HepG2 (cell line): Measurements from ENCODE around the gene ZNF343. TPM values are rescaled to one million over a fixed set of nuclear protein-coding genes. Genes with fewer than 3 reads are reported as not detected.

Experiments used
- ATAC-seq: fragments of 200-7000 bp; cut with Tn5 transposase; 3 replicates; pipeline ENCODE4 v1.9.1; 2020; ENCODE audit warnings: mild to moderate bottlenecking, moderate library complexity
- BruUV-seq: library from RNA; stranded (reverse); fragments of 400-500 nt; replicated peaks from 2 replicates; lab custom pipeline; 2021; lab: Mats Ljungman, UMichigan
- CTCF ChIA-PET: fragments of 300-600 bp; formaldehyde crosslinking; extraction: SDS; loops from one replicate; lab custom pipeline; 2021; ENCODE audit warnings: low total read pairs, inconsistent platforms, low intra/inter-chr PET ratio; lab: Yijun Ruan, JAX
- POLR2A ChIA-PET: fragments of 350-600 bp; sonication (Branson Sonifier 250); formaldehyde crosslinking; loops from one replicate; lab custom pipeline; 2020; ENCODE audit warnings: antibody characterized with exemption, inconsistent platforms; lab: Yijun Ruan, JAX
- DNase-seq: peaks from one replicate; pipeline ENCODE4 v3.0.0-alpha.2; 2015; ENCODE audit warnings: low spot score
- FAIRE-seq: peaks from 3 replicates; lab custom pipeline; 2011; peaks lifted over from hg19 to GRCh38; lab: Jason Lieb, UNC
- H2AFZ ChIP-seq: one replicate; pipeline ENCODE4 v1.6.1; 2011; ENCODE audit warnings: low read length, inconsistent platforms
- H3K27ac ChIP-seq: fragments of 300-600 bp; 3 replicates; pipeline ENCODE4 v1.8.0; 2011; ENCODE audit warnings: mixed run types, mild to moderate bottlenecking, mixed read lengths, low read length, inconsistent platforms; ENCODE audit not compliant: insufficient read depth; ENCODE audit errors: extremely low read length
- H3K27me3 ChIP-seq, 2 experiments: fragments of 200-600 bp in 1 of 2; 2 replicates in 1 of 2; 3 replicates in 1 of 2; pipeline versions ENCODE4 v1.6.0 to v1.8.0; 2011; ENCODE audit warnings: low read length in 2 of 2, mild to moderate bottlenecking in 2 of 2, moderate library complexity in 2 of 2, inconsistent platforms in 1 of 2; ENCODE audit not compliant: insufficient read depth in 2 of 2, control insufficient read depth in 1 of 2
- H3K36me3 ChIP-seq, 2 experiments: fragments of 200-600 bp in 1 of 2; replicated peaks in 1 of 2; 2 replicates in 1 of 2; 3 replicates in 1 of 2; pipeline versions ENCODE4 v1.5.1 to v1.8.0; 2011; ENCODE audit warnings: low read length in 2 of 2, inconsistent platforms in 1 of 2; ENCODE audit not compliant: insufficient read depth in 2 of 2, control insufficient read depth in 1 of 2
- H3K4me1 ChIP-seq: 2 replicates; pipeline ENCODE4 v1.5.1; 2012; ENCODE audit warnings: low read length, inconsistent platforms; ENCODE audit not compliant: insufficient read depth
- H3K4me2 ChIP-seq: 2 replicates; pipeline ENCODE4 v1.6.0; 2011; ENCODE audit warnings: low read depth, low read length, inconsistent platforms
- H3K4me3 ChIP-seq, 3 experiments: fragments of 200-600 bp in 1 of 3; sonication (generic), shearing (Covaris generic) in 1 of 3; replicated peaks in 1 of 3; 2 replicates each; pipeline ENCODE4 v1.5.1; 2011 to 2016; ENCODE audit warnings: low read length in 3 of 3, inconsistent platforms in 2 of 3, low read depth in 2 of 3, mild to moderate bottlenecking in 2 of 3, control low read depth in 1 of 3, mixed read lengths in 1 of 3; ENCODE audit not compliant: insufficient read depth in 1 of 3
- H3K79me2 ChIP-seq: one replicate; pipeline ENCODE4 v1.6.1; 2011; ENCODE audit warnings: low read length, inconsistent platforms; ENCODE audit not compliant: insufficient read depth
- H3K9ac ChIP-seq: 2 replicates; pipeline ENCODE4 v1.6.0; 2011; ENCODE audit warnings: mild to moderate bottlenecking, low read depth, low read length, inconsistent platforms; ENCODE audit not compliant: insufficient read depth
- H3K9me3 ChIP-seq: 2 replicates; pipeline ENCODE4 v1.5.1; 2012; ENCODE audit warnings: mild to moderate bottlenecking, low read length
- H4K20me1 ChIP-seq: 2 replicates; pipeline ENCODE4 v1.6.0; 2011; ENCODE audit warnings: inconsistent platforms, mild to moderate bottlenecking, low read length, moderate library complexity; ENCODE audit not compliant: insufficient read depth
- ARNTL ChIP-seq: sonication (generic); formaldehyde crosslinking; IDR thresholded peaks from 2 replicates; pipeline ENCODE4 v1.4.0; 2020; ENCODE audit warnings: mild to moderate bottlenecking, missing genetic modification reagents
- BRD4 ChIP-seq: sonication (generic); formaldehyde crosslinking; IDR thresholded peaks from 2 replicates; pipeline ENCODE4 v1.4.0; 2020; ENCODE audit warnings: missing genetic modification reagents
- CBX5 ChIP-seq: sonication (generic); formaldehyde crosslinking; IDR thresholded peaks from 2 replicates; pipeline ENCODE4 v1.4.0; 2020; ENCODE audit warnings: missing genetic modification reagents, borderline replicate concordance
- HOXA9 ChIP-seq: sonication (generic); formaldehyde crosslinking; IDR thresholded peaks from 2 replicates; pipeline ENCODE4 v1.8.1; 2022; ENCODE audit warnings: missing genetic modification reagents, mild to moderate bottlenecking, moderate library complexity, borderline replicate concordance
- PAF1 ChIP-seq: IDR thresholded peaks from 2 replicates; pipeline ENCODE4 v1.6.1; 2016; ENCODE audit warnings: missing genetic modification reagents, missing compliant biosample characterization
- ZFP37 ChIP-seq: sonication (generic); formaldehyde crosslinking; IDR thresholded peaks from 2 replicates; pipeline ENCODE4 v1.4.0; 2020; ENCODE audit warnings: missing genetic modification reagents, borderline replicate concordance
- ZNF468 ChIP-seq: sonication (generic); formaldehyde crosslinking; IDR thresholded peaks from 2 replicates; pipeline ENCODE4 v1.8.0; 2022; ENCODE audit warnings: mild to moderate bottlenecking, moderate library complexity, missing genetic modification reagents
- ZNF777 ChIP-seq: sonication (generic); formaldehyde crosslinking; IDR thresholded peaks from 2 replicates; pipeline ENCODE4 v1.4.0; 2020; ENCODE audit warnings: missing genetic modification reagents
- ZNF788 ChIP-seq: sonication (generic); formaldehyde crosslinking; IDR thresholded peaks from 2 replicates; pipeline ENCODE4 v1.5.0; 2020; ENCODE audit warnings: mild to moderate bottlenecking, missing genetic modification reagents, borderline replicate concordance
- WGBS: methylation state at CpG from one replicate; pipeline ENCODE4 v1.1.6; 2017; ENCODE audit warnings: low lambda C conversion rate; 5-methylcytosine and 5-hydroxymethylcytosine counted together
- in situ Hi-C: cut with HindIII; loops from 2 replicates; pipeline ENCODE4 v1.10.0; 2017; ENCODE audit warnings: low pct_unique_long_range_greater_than_20kb; ENCODE audit not compliant: extremely low pct_ligation_motif_present
- intact Hi-C: fragments of 100-400 bp; cut with micrococcal nuclease; formaldehyde crosslinking; loops from one replicate; pipeline ENCODE4 v1.10.0; 2022; ENCODE audit not compliant: unreplicated experiment
- polyA plus RNA-seq, 8 experiments: library from polyadenylated mRNA; depleted of rRNA in 3 of 8; stranded (reverse) in 7 of 8; unstranded in 1 of 8; fragments of >200 nt; fragmentation: Illumina TruSeq in 4 of 8; extraction: Trizol in 4 of 8; gene quantifications; 2 replicates each; pipeline versions ENCODE4 v1.2.1 to v1.2.3, GENCODE V29; 2011 to 2016; ENCODE audit warnings: low read depth in 4 of 8, missing spikeins in 1 of 8, mixed read lengths in 1 of 8; ENCODE audit not compliant: insufficient read depth in 1 of 8
- total RNA-seq, 5 experiments: library from RNA; depleted of rRNA; stranded (reverse); fragments of >200 nt; fragmentation: Illumina TruSeq; extraction: Trizol; gene quantifications; 2 replicates each; pipeline ENCODE4 v1.2.3, GENCODE V29; 2016; ENCODE audit warnings: low read depth in 1 of 5
- TF ChIP-seq, protein P1 (sequence below): sonication (generic); formaldehyde crosslinking; IDR thresholded peaks from 2 replicates; pipeline ENCODE4 v1.5.0; 2020; ENCODE audit warnings: mild to moderate bottlenecking, missing genetic modification reagents, borderline replicate concordance
- TF ChIP-seq, protein P2 (sequence below): sonication (generic); formaldehyde crosslinking; IDR thresholded peaks from 2 replicates; pipeline ENCODE4 v1.5.0; 2020; ENCODE audit warnings: missing genetic modification reagents
- TF ChIP-seq, protein P3 (sequence below): IDR thresholded peaks from 2 replicates; pipeline ENCODE4 v1.6.1; 2016; ENCODE audit warnings: low read depth, missing genetic modification reagents, missing compliant biosample characterization

The ZNF343 gene
- total and polyA plus RNA-seq, 2 of the 13 experiments (the other 11 are each of a cell fraction or from before 2014, with no cell fraction given), result 16.4 to 22.1 TPM

- ATAC-seq (no peak), FAIRE-seq (peak; percentile 42)
- CTCF ChIA-PET, result no interaction called here
- TF ChIP-seq CBX5 (no peak), ZNF777 (CRISPR knock-in tag) (no peak), ZNF788 (CRISPR knock-in tag) (0 out of 2 replicates have a peak, but pooled peaks have one; percentile 54), PAF1 (CRISPR knock-in tag) (no peak), ZNF468 (no peak), BRD4 (CRISPR knock-in tag) (no peak), ZFP37 (peak; percentile 30; the same call in 1 of the 2 replicates), HOXA9 (CRISPR knock-in tag) (no peak), ARNTL (CRISPR knock-in tag) (no peak)
- TF ChIP-seq, protein P1, sequence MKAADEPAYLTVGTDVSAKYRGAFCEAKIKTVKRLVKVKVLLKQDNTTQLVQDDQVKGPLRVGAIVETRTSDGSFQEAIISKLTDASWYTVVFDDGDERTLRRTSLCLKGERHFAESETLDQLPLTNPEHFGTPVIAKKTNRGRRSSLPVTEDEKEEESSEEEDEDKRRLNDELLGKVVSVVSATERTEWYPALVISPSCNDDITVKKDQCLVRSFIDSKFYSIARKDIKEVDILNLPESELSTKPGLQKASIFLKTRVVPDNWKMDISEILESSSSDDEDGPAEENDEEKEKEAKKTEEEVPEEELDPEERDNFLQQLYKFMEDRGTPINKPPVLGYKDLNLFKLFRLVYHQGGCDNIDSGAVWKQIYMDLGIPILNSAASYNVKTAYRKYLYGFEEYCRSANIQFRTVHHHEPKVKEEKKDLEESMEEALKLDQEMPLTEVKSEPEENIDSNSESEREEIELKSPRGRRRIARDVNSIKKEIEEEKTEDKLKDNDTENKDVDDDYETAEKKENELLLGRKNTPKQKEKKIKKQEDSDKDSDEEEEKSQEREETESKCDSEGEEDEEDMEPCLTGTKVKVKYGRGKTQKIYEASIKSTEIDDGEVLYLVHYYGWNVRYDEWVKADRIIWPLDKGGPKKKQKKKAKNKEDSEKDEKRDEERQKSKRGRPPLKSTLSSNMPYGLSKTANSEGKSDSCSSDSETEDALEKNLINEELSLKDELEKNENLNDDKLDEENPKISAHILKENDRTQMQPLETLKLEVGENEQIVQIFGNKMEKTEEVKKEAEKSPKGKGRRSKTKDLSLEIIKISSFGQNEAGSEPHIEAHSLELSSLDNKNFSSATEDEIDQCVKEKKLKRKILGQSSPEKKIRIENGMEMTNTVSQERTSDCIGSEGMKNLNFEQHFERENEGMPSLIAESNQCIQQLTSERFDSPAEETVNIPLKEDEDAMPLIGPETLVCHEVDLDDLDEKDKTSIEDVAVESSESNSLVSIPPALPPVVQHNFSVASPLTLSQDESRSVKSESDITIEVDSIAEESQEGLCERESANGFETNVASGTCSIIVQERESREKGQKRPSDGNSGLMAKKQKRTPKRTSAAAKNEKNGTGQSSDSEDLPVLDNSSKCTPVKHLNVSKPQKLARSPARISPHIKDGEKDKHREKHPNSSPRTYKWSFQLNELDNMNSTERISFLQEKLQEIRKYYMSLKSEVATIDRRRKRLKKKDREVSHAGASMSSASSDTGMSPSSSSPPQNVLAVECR, result no peak
- TF ChIP-seq, protein P2, sequence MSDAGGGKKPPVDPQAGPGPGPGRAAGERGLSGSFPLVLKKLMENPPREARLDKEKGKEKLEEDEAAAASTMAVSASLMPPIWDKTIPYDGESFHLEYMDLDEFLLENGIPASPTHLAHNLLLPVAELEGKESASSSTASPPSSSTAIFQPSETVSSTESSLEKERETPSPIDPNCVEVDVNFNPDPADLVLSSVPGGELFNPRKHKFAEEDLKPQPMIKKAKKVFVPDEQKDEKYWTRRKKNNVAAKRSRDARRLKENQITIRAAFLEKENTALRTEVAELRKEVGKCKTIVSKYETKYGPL (CRISPR knock-in tag), result no peak
- TF ChIP-seq, protein P3, sequence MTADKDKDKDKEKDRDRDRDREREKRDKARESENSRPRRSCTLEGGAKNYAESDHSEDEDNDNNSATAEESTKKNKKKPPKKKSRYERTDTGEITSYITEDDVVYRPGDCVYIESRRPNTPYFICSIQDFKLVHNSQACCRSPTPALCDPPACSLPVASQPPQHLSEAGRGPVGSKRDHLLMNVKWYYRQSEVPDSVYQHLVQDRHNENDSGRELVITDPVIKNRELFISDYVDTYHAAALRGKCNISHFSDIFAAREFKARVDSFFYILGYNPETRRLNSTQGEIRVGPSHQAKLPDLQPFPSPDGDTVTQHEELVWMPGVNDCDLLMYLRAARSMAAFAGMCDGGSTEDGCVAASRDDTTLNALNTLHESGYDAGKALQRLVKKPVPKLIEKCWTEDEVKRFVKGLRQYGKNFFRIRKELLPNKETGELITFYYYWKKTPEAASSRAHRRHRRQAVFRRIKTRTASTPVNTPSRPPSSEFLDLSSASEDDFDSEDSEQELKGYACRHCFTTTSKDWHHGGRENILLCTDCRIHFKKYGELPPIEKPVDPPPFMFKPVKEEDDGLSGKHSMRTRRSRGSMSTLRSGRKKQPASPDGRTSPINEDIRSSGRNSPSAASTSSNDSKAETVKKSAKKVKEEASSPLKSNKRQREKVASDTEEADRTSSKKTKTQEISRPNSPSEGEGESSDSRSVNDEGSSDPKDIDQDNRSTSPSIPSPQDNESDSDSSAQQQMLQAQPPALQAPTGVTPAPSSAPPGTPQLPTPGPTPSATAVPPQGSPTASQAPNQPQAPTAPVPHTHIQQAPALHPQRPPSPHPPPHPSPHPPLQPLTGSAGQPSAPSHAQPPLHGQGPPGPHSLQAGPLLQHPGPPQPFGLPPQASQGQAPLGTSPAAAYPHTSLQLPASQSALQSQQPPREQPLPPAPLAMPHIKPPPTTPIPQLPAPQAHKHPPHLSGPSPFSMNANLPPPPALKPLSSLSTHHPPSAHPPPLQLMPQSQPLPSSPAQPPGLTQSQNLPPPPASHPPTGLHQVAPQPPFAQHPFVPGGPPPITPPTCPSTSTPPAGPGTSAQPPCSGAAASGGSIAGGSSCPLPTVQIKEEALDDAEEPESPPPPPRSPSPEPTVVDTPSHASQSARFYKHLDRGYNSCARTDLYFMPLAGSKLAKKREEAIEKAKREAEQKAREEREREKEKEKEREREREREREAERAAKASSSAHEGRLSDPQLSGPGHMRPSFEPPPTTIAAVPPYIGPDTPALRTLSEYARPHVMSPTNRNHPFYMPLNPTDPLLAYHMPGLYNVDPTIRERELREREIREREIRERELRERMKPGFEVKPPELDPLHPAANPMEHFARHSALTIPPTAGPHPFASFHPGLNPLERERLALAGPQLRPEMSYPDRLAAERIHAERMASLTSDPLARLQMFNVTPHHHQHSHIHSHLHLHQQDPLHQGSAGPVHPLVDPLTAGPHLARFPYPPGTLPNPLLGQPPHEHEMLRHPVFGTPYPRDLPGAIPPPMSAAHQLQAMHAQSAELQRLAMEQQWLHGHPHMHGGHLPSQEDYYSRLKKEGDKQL (CRISPR knock-in tag), result no peak
These were observed 39.9 kb downstream of the ZNF343 start for GRCh38 chr20:2468581-2469407.

More at GRCh38 chr20:2468581-2469407, 39.9 kb downstream of the ZNF343 start:
- in situ Hi-C loops (no loop called here), intact Hi-C loops (loop anchor here (5.0 kb wide), 1 partner anchor 184 kb away; the partner anchor contains the start of gene NOP56)
- H3K4me3 ChIP-seq, result peak overlapping the region; percentile 89 to 93 (median 90)
- H3K27ac ChIP-seq, result no peak overlapping the region
- H3K9me3 ChIP-seq, result no peaks in the 10 kb centered on the region
- peaks cover 56% of the 10 kb centered on the region for H4K20me1 ChIP-seq
- peaks cover 54% of the 10 kb centered on the region for H3K79me2 ChIP-seq
- peaks cover 60% of the 10 kb centered on the region for H3K4me1 ChIP-seq
- H3K9ac ChIP-seq, result peak overlapping the region; percentile 93
- peaks cover 27 to 45% of the 10 kb centered on the region in 2 experiments for H3K36me3 ChIP-seq
- no TSS peak for BruUV-seq
- no peak overlapping the region for H2AFZ ChIP-seq
- no peaks in the 10 kb centered on the region; a peak in 1 of 5 replicates for H3K27me3 ChIP-seq
- POLR2A ChIA-PET, result interaction anchor here (0.6 to 3.4 kb wide), 7 partner anchors 8 to 414 kb away, joined by 3 to 34 read pairs (median 11); partner anchors contain the start of genes IDH3B, NOP56 and ZNF343
- 61% methylated on average over 11 of the region's 11 CpGs for WGBS
- H3K4me2 ChIP-seq, result peak overlapping the region; percentile 86
- DNase-seq, result no peak
